RWPE1 (cell line): ENCODE results near the gene MSRB2.
A peak's percentile ranks its signal among the peaks of the same experiment; 100 is the strongest.
"Not testable (repeated sequence)": the region's sequence is repeated elsewhere in the genome, so short reads cannot be mapped to it uniquely, and the experiment has no call there.

Source experiments
- CTCF ChIA-PET: fragments of 350-600 bp; sonication (Branson Sonifier 250); formaldehyde crosslinking; extraction: SDS; loops from one replicate; lab custom pipeline; 2021; lab: Yijun Ruan, JAX
- POLR2A ChIA-PET: fragments of 400-600 bp; formaldehyde crosslinking; extraction: SDS; loops from one replicate; lab custom pipeline; 2020; ENCODE audit warnings: antibody characterized with exemption; ENCODE audit not compliant: low non-redundant PET; lab: Yijun Ruan, JAX
- DNase-seq: peaks from one replicate; pipeline ENCODE4 v3.0.0; 2012; ENCODE audit warnings: low spot score
- H3K27ac ChIP-seq: fragments of 450-650 bp; 2 replicates; pipeline ENCODE4 v1.5.1; 2017
- CTCF ChIP-seq: fragments of 450-650 bp; conservative IDR thresholded peaks from 2 replicates; pipeline ENCODE4 v1.5.1; 2017; ENCODE audit warnings: low read depth, mild to moderate bottlenecking

The MSRB2 gene

GRCh38 chr10:23063973-23064812 is 31.2 kb upstream of the MSRB2 start:
- CTCF ChIA-PET = no interaction called here
- no peak overlapping the region for H3K27ac ChIP-seq
- no peak for DNase-seq
- no peak for TF ChIP-seq CTCF
- POLR2A ChIA-PET = no interaction called here

- H3K27ac ChIP-seq = peak overlapping the region; percentile 53; the same call in 1 of the 2 replicates
- POLR2A ChIA-PET, CTCF ChIA-PET, DNase-seq: not testable (repeated sequence)
Observed at GRCh38 chr10:23064813-23065114, 30.6 kb upstream of the MSRB2 start.

- TF ChIP-seq CTCF = no peak
- ChIA-PET CTCF (interaction anchor here (0.7 kb wide), 1 partner anchor 1220 kb away, joined by 3 read pairs; no protein-coding TSS in a partner anchor), POLR2A (no interaction called here)
- H3K27ac ChIP-seq = peak overlapping the region; percentile 53
- peak; percentile 59 for DNase-seq
Observed at GRCh38 chr10:23065181-23065948, 30.0 kb upstream of the MSRB2 start.

- CTCF ChIA-PET = interaction anchor here (0.6 kb wide), 1 partner anchor 9 kb away, joined by 3 read pairs; no protein-coding TSS in a partner anchor
- TF ChIP-seq CTCF = no peak
- H3K27ac ChIP-seq = no peak overlapping the region
- POLR2A ChIA-PET = no interaction called here
- DNase-seq = no peak
Observed at GRCh38 chr10:23067337-23067736, 28.0 kb upstream of the MSRB2 start.

GRCh38 chr10:23067939-23068775 is 27.2 kb upstream of the MSRB2 start:
- DNase-seq = peak; percentile 64
- ChIA-PET CTCF (no interaction called here), POLR2A (no interaction called here)
- H3K27ac ChIP-seq = no peak overlapping the region
- TF ChIP-seq CTCF = peak; percentile 71

- no peak for DNase-seq
- ChIA-PET CTCF (no interaction called here), POLR2A (no interaction called here)
Observed at GRCh38 chr10:23069019-23069815, 26.2 kb upstream of the MSRB2 start.

GRCh38 chr10:23070092-23070912 is 25.1 kb upstream of the MSRB2 start:
- H3K27ac ChIP-seq, DNase-seq, POLR2A ChIA-PET: not testable (repeated sequence)
- CTCF ChIA-PET = interaction anchor here (0.6 kb wide), 1 partner anchor 69 kb away, joined by 3 read pairs; no protein-coding TSS in a partner anchor

More at GRCh38 chr10:23069019-23069815, 26.2 kb upstream of the MSRB2 start:
- no peak for TF ChIP-seq CTCF
- no peak overlapping the region for H3K27ac ChIP-seq
